ENCODE measurements around the gene LRRC61.
"Not testable (repeated sequence)": the region's sequence is repeated elsewhere in the genome, so short reads cannot be mapped to it uniquely, and the experiment has no call there.

GRCh38 chr7:150276132-150276695 is 46.9 kb upstream of the LRRC61 start:
- TF ChIP-seq CTCF (conservative IDR thresholded peaks at IDR 0.05 in 1 of 2, IDR thresholded peaks at IDR 0.05 in 1 of 2; ENCODE audit: extremely low read depth in 1 of 2, insufficient read depth in 1 of 2, low read depth in 1 of 2, low read length in 2 of 2) = peak; percentile 54 to 60
- not testable (repeated sequence) for TF ChIP-seq EZH2 (IDR thresholded peaks at IDR 0.05; ENCODE audit: borderline replicate concordance, low read length)

All from mammary epithelial cell (primary cell).